MV-4-11 (cell line): Measurements from ENCODE around the gene OSGIN1.
"Not testable (repeated sequence)": the region's sequence is repeated elsewhere in the genome, so short reads cannot be mapped to it uniquely, and the experiment has no call there.

Experiments used
- DNase-seq: peaks from one replicate; lab custom pipeline; 2025; lab: John Stamatoyannopoulos, UW

Gene OSGIN1

GRCh38 chr16:83940630-83941378 is 12.2 kb upstream of the OSGIN1 start:
- DNase-seq, result no peak

GRCh38 chr16:83941546-83941945 is 11.5 kb upstream of the OSGIN1 start:
- DNase-seq, result not testable (repeated sequence)

GRCh38 chr16:83942074-83942473 is 11.0 kb upstream of the OSGIN1 start:
- DNase-seq, result no peak

GRCh38 chr16:83942815-83943515 is 10.1 kb upstream of the OSGIN1 start:
- DNase-seq, result no peak

GRCh38 chr16:83943516-83944050 is 9.5 kb upstream of the OSGIN1 start:
- no peak for DNase-seq

GRCh38 chr16:83945587-83945986 is 7.5 kb upstream of the OSGIN1 start:
- no peak for DNase-seq

GRCh38 chr16:83946154-83946780 is 6.8 kb upstream of the OSGIN1 start:
- DNase-seq, result no peak

GRCh38 chr16:83946781-83947566 is 6.1 kb upstream of the OSGIN1 start:
- no peak for DNase-seq

GRCh38 chr16:83947642-83948234 is 5.3 kb upstream of the OSGIN1 start:
- DNase-seq, result no peak

GRCh38 chr16:83948914-83949723 is 3.9 kb upstream of the OSGIN1 start:
- DNase-seq, result no peak

- no peak for DNase-seq
Observed at GRCh38 chr16:83949724-83950001, 3.4 kb upstream of the OSGIN1 start.

GRCh38 chr16:83950862-83951399 is 2.1 kb upstream of the OSGIN1 start:
- DNase-seq, result not testable (repeated sequence)

- DNase-seq, result no peak
Observed at GRCh38 chr16:83951544-83951943, 1.5 kb upstream of the OSGIN1 start.

- DNase-seq, result no peak
Observed at GRCh38 chr16:83952587-83952939, 477 bp upstream of the OSGIN1 start.

GRCh38 chr16:83953796-83954576 is 946 bp downstream of the OSGIN1 start:
- DNase-seq, result no peak

- peak; percentile 38 for DNase-seq
Observed at GRCh38 chr16:83954577-83955016, 1.6 kb downstream of the OSGIN1 start.

- no peak for DNase-seq
Observed at GRCh38 chr16:83955218-83956130, 2.4 kb downstream of the OSGIN1 start.

GRCh38 chr16:83956336-83957289 is 3.6 kb downstream of the OSGIN1 start:
- peak; percentile 57 for DNase-seq
